Astrocyte of the spinal cord (primary cell): ENCODE measurements around the gene MIGA1.
"Not testable (repeated sequence)": the region's sequence is repeated elsewhere in the genome, so short reads cannot be mapped to it uniquely, and the experiment has no call there.

Source experiments
- DNase-seq: peaks from one replicate; pipeline ENCODE4 v3.0.0; 2011; ENCODE audit warnings: low read depth, low spot score
- H3K4me3 ChIP-seq: 2 replicates; pipeline ENCODE4 v1.5.1; 2011; ENCODE audit warnings: low read depth, mild to moderate bottlenecking, low read length, moderate library complexity
- CTCF ChIP-seq: IDR thresholded peaks from 2 replicates; pipeline ENCODE4 v1.5.1; 2012; ENCODE audit warnings: low read depth, mild to moderate bottlenecking, low read length, inconsistent platforms
- in situ Hi-C: cut with HindIII; loops from 2 replicates; pipeline ENCODE4 v1.10.0; 2017; ENCODE audit warnings: low sequenced_read_pairs

The MIGA1 gene

GRCh38 chr1:77824694-77825093, 45.2 kb downstream of the MIGA1 start:
- DNase-seq, result no peak
- TF ChIP-seq CTCF, result no peak
- in situ Hi-C loops, result no loop called here

GRCh38 chr1:77825131-77825709, 45.8 kb downstream of the MIGA1 start:
- DNase-seq, result peak; percentile 82
- no peak overlapping the region for H3K4me3 ChIP-seq
- in situ Hi-C loops, result no loop called here
- peak; percentile 40 for TF ChIP-seq CTCF

More at GRCh38 chr1:77824694-77825093, 45.2 kb downstream of the MIGA1 start:
- no peak overlapping the region for H3K4me3 ChIP-seq

GRCh38 chr1:77826851-77827250, 47.4 kb downstream of the MIGA1 start:
- in situ Hi-C loops, H3K4me3 ChIP-seq, DNase-seq: not testable (repeated sequence)

GRCh38 chr1:77828098-77828497, 48.6 kb downstream of the MIGA1 start:
- no peak for TF ChIP-seq CTCF
- no peak overlapping the region for H3K4me3 ChIP-seq
- in situ Hi-C loops, result no loop called here
- no peak for DNase-seq

GRCh38 chr1:77829851-77830250, 50.4 kb downstream of the MIGA1 start:
- in situ Hi-C loops, result no loop called here
- no peak for DNase-seq

GRCh38 chr1:77830946-77831345, 51.5 kb downstream of the MIGA1 start:
- in situ Hi-C loops, result no loop called here
- H3K4me3 ChIP-seq, result no peak overlapping the region
- no peak for DNase-seq
- TF ChIP-seq CTCF, result no peak

More at GRCh38 chr1:77829851-77830250, 50.4 kb downstream of the MIGA1 start:
- no peak overlapping the region for H3K4me3 ChIP-seq
- no peak for TF ChIP-seq CTCF

- in situ Hi-C loops, result no loop called here
- peak; percentile 41 for DNase-seq
- TF ChIP-seq CTCF, result no peak
- H3K4me3 ChIP-seq, result no peak overlapping the region
These were observed 52.1 kb downstream of the MIGA1 start for GRCh38 chr1:77831566-77831965.
